Body of pancreas (tissue), 4 donors: Measurements from ENCODE around the gene IQGAP2. TPM values are rescaled to one million over a fixed set of nuclear protein-coding genes. Genes with fewer than 3 reads are reported as not detected.

ENCODE experiments used
- ATAC-seq: fragments of 150-250 bp; one replicate; pipeline ENCODE4 v1.9.1; 2016
- DNase-seq, 4 donors: peaks; one replicate each; pipeline ENCODE4 v3.0.0-alpha.2; 2019
- H3K27ac ChIP-seq, 4 donors: fragments of 200-600 bp; sonication (generic); 1 replicate in 3 of 4; 2 replicates in 1 of 4; pipeline versions ENCODE4 v1.5.1 to v1.6.1; 2016 to 2019; ENCODE audit warnings: mild to moderate bottlenecking in 1 of 4, mixed read lengths in 1 of 4, moderate library complexity in 1 of 4
- H3K27me3 ChIP-seq, 2 donors: fragments of 200-600 bp; sonication (generic); one replicate each; pipeline ENCODE4 v1.6.0; 2016; ENCODE audit warnings: mild to moderate bottlenecking in 1 of 2
- H3K36me3 ChIP-seq, 2 donors: fragments of 200-600 bp; sonication (generic); replicated peaks in 1 of 2; 2 replicates each; pipeline ENCODE4 v1.5.1; 2016; ENCODE audit warnings: low read depth in 2 of 2; ENCODE audit not compliant: insufficient read depth in 1 of 2
- H3K4me1 ChIP-seq: fragments of 200-600 bp; sonication (generic); one replicate; pipeline ENCODE4 v1.6.0; 2016
- H3K4me3 ChIP-seq, 2 donors: fragments of 200-600 bp; sonication (generic); 1 replicate in 1 of 2; 2 replicates in 1 of 2; pipeline ENCODE4 v1.5.1; 2016 to 2019
- H3K9me3 ChIP-seq, 3 donors: fragments of 200-600 bp; sonication (generic); 1 replicate in 2 of 3; 2 replicates in 1 of 3; pipeline ENCODE4 v1.5.1; 2016
- POLR2A ChIP-seq, 3 donors: fragments of 450-650 bp; IDR thresholded peaks; one replicate each; pipeline ENCODE4 v1.6.1; 2016; ENCODE audit warnings: antibody characterized with exemption in 3 of 3, mild to moderate bottlenecking in 2 of 3
- WGBS, 2 donors: methylation state at CpG; one replicate each; pipeline ENCODE4 v1.1.5; 2017; 5-methylcytosine and 5-hydroxymethylcytosine counted together
- intact Hi-C: fragments of 100-400 bp; cut with DNase I; formaldehyde crosslinking; loops from one replicate; pipeline ENCODE4 v1.15.1; 2023
- total RNA-seq, 2 donors: library from RNA; depleted of rRNA; stranded (reverse); fragments of >200 nt; gene quantifications; one replicate each; pipeline ENCODE4 v1.1.0, GENCODE V29; 2016
- TF ChIP-seq, protein P1 (sequence below), 7 experiments: fragments of 450-650 bp in 4 of 7; fragments of 200-600 bp in 3 of 7; sonication (generic) in 3 of 7; IDR thresholded peaks; one replicate each; pipeline ENCODE4 v1.5.1; 2016 to 2019; ENCODE audit warnings: antibody characterized with exemption in 7 of 7

The IQGAP2 gene
- total RNA-seq, 2 donors from 2014 or later = 41.2 to 49.5 TPM

DNA sequence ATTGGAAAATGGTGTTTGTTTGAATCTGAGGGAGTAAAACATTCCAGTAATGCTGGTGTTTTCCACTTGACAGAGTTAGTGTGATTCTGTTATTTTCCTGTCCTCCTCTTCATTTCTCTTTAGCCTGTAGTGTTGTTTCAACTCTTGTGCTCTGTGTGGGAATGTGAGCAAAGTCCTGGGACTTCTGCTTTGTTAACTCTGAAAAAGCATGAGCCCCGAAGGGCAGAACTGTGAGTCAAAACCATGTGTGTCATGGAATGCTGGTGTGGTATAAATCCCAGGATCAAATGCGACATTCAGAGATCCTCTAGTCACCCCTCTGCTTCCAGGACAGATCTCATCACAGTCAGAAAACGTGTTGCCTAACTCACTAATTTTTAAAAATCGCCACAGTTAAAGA lies 321.8 kb downstream of the IQGAP2 start:
- H3K9me3 ChIP-seq = peaks cover 0 to 10% (median 0%) of the 10 kb centered on the region in 3 donors
- DNase-seq (no peak), ATAC-seq (no peak)
- H3K4me3 ChIP-seq = no peak overlapping the region
- intact Hi-C loops = no loop called here
- no peak overlapping the region for H3K27ac ChIP-seq
- TF ChIP-seq, protein P1, sequence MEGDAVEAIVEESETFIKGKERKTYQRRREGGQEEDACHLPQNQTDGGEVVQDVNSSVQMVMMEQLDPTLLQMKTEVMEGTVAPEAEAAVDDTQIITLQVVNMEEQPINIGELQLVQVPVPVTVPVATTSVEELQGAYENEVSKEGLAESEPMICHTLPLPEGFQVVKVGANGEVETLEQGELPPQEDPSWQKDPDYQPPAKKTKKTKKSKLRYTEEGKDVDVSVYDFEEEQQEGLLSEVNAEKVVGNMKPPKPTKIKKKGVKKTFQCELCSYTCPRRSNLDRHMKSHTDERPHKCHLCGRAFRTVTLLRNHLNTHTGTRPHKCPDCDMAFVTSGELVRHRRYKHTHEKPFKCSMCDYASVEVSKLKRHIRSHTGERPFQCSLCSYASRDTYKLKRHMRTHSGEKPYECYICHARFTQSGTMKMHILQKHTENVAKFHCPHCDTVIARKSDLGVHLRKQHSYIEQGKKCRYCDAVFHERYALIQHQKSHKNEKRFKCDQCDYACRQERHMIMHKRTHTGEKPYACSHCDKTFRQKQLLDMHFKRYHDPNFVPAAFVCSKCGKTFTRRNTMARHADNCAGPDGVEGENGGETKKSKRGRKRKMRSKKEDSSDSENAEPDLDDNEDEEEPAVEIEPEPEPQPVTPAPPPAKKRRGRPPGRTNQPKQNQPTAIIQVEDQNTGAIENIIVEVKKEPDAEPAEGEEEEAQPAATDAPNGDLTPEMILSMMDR (IDR thresholded peaks at IDR 0.05) = no peak
- no peak for TF ChIP-seq POLR2A (IDR thresholded peaks at IDR 0.05)
- H3K36me3 ChIP-seq = no peaks in the 10 kb centered on the region
- 67 to 69% methylated on average over 4 of the region's 4 CpGs for WGBS, 2 donors
- H3K27me3 ChIP-seq = no peaks in the 10 kb centered on the region
- H3K4me1 ChIP-seq = no peaks in the 10 kb centered on the region

DNA sequence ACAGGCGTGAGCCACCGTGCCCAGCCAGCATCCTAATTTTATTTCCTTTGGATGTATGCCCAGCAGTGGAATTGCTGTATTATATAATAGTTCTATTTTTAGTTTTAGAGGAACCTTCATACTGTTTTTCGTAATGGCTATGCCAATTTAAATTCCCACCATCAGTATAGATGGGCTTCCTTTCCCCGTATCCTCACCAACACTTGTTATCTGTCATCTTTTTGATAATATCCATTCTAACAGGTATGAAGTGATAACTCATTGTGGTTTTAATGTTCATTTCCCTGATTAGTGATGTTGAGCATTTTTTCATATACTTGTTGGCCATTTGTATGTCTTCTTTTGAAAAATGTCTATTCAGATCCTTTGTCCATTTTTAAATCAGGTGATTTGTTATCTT lies 325.9 kb downstream of the IQGAP2 start:
- Histone ChIP-seq H3K4me1 (no peaks in the 10 kb centered on the region), H3K27me3 (no peaks in the 10 kb centered on the region), H3K27ac (no peak overlapping the region), H3K36me3 (no peaks in the 10 kb centered on the region), H3K4me3 (no peak overlapping the region), H3K9me3 (peaks cover 0 to 14% (median 0%) of the 10 kb centered on the region in 3 donors)
- TF ChIP-seq POLR2A (IDR thresholded peaks at IDR 0.05) = no peak
- intact Hi-C loops = no loop called here
- ATAC-seq (no peak), DNase-seq (no peak)
- 49 to 57% methylated on average over 4 of the region's 4 CpGs for WGBS, 2 donors

DNA sequence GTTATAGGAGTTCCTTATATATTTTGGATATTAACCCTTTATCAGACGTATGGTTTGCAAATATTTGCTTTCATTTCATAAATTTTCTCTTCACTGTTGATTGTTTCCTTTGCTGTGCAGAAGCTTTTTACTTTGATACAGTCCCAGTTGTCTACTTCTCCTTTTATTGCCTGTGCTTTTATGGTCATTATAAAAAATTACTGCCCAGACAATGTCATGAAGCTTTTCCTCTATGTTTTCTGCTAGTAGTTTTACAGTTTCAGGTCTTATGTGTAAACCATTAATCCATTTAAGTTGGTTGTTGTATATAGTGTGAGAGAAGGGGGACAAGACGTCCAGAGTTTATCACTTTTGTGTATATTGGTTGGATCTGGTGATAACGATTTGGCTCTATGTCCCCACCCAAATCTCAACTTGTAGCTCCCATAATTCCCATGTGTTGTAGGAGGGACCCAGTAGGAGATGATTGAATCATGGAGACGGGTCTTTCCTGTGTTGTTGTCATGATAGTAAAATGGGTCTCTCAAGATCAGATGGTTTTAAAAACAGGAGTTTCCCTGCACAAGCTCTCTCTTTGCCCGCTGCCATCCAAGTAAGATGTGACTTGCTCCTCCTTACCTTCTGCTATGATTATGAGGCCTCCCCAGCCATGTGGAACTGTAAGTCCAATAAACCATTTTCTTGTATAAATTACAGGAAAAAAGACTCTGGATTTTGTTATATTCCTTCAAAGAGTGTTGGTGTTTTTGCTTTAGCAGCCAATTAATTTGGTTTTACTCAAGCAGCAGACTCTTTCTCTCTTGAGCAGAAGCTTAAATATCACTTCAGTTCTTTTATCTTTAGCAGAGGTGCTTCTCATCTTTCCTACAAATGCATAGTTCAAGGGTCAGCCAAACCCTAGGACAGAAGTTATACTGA lies 326.5 kb downstream of the IQGAP2 start:
- Histone ChIP-seq H3K27me3 (no peaks in the 10 kb centered on the region), H3K9me3 (peaks cover 0 to 14% (median 0%) of the 10 kb centered on the region in 3 donors), H3K4me3 (no peak overlapping the region), H3K36me3 (no peaks in the 10 kb centered on the region), H3K4me1 (no peaks in the 10 kb centered on the region), H3K27ac (no peak overlapping the region)
- TF ChIP-seq, protein P1 (IDR thresholded peaks at IDR 0.05) = no peak
- TF ChIP-seq POLR2A (IDR thresholded peaks at IDR 0.05) = no peak
- WGBS, 2 donors = 64 to 79% methylated on average over 5 of the region's 5 CpGs
- DNase-seq (no peak), ATAC-seq (no peak)
- intact Hi-C loops = no loop called here

DNA sequence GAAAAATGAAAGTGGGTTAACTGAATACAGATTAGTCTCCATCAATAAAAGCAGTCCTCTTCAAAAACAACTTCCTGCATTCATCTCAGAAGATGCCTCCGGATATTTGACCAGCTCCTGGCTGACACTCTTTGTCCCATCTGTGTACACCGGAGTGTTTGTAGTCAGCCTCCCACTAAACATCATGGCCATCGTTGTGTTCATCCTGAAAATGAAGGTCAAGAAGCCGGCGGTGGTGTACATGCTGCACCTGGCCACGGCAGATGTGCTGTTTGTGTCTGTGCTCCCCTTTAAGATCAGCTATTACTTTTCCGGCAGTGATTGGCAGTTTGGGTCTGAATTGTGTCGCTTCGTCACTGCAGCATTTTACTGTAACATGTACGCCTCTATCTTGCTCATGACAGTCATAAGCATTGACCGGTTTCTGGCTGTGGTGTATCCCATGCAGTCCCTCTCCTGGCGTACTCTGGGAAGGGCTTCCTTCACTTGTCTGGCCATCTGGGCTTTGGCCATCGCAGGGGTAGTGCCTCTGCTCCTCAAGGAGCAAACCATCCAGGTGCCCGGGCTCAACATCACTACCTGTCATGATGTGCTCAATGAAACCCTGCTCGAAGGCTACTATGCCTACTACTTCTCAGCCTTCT lies 329.4 kb downstream of the IQGAP2 start:
- ATAC-seq (no peak), DNase-seq (no peak)
- 80 to 82% methylated on average over 15 of the region's 15 CpGs for WGBS, 2 donors

DNA sequence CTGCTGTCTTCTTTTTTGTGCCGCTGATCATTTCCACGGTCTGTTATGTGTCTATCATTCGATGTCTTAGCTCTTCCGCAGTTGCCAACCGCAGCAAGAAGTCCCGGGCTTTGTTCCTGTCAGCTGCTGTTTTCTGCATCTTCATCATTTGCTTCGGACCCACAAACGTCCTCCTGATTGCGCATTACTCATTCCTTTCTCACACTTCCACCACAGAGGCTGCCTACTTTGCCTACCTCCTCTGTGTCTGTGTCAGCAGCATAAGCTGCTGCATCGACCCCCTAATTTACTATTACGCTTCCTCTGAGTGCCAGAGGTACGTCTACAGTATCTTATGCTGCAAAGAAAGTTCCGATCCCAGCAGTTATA lies 329.9 kb downstream of the IQGAP2 start:
- Histone ChIP-seq H3K36me3 (no peaks in the 10 kb centered on the region), H3K27ac (no peak overlapping the region), H3K9me3 (peaks cover 0 to 14% (median 0%) of the 10 kb centered on the region in 3 donors), H3K4me1 (no peaks in the 10 kb centered on the region), H3K27me3 (no peaks in the 10 kb centered on the region), H3K4me3 (no peak overlapping the region)
- ATAC-seq (no peak), DNase-seq (peak in 1 of 4 donors; percentile 32)
- intact Hi-C loops = no loop called here
- WGBS, 2 donors = 78 to 83% methylated on average over 13 of the region's 13 CpGs
- TF ChIP-seq, protein P1 (IDR thresholded peaks at IDR 0.05) = no peak
- TF ChIP-seq POLR2A (IDR thresholded peaks at IDR 0.05) = no peak

More for the DNA sequence above, 329.4 kb downstream of the IQGAP2 start:
- TF ChIP-seq, protein P1 (IDR thresholded peaks at IDR 0.05) = no peak
- no peak for TF ChIP-seq POLR2A (IDR thresholded peaks at IDR 0.05)
- intact Hi-C loops = no loop called here
- no peaks in the 10 kb centered on the region for H3K4me1 ChIP-seq
- H3K27me3 ChIP-seq = no peaks in the 10 kb centered on the region
- no peak overlapping the region for H3K27ac ChIP-seq
- peaks cover 0 to 14% (median 0%) of the 10 kb centered on the region in 3 donors for H3K9me3 ChIP-seq
- no peak overlapping the region for H3K4me3 ChIP-seq
- no peaks in the 10 kb centered on the region for H3K36me3 ChIP-seq
